ENCODE results near the gene TNFSF18. TPM values are rescaled to one million over a fixed set of nuclear protein-coding genes. Genes with fewer than 3 reads are reported as not detected.

The TNFSF18 gene
- total RNA-seq, 1 donor, result 0.09 TPM

DNA sequence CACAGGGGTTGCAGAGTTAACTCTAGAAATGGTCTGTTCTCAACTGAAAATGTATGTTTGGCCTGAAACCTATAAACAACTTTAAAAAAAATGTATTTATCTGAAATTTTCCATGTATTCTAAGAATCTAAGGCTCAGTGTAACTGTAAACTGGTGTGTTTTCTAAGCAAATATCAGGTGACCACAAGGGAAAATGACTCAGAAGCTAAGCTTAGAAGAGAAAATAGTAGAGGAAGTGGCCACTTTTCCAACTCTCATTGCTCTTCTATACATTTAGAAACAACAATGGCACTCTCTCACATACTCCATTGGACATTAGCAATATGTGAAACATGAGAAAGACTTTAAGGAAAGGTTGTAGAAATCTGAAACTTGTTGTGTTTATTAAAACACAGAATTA, 7.5 kb downstream of the TNFSF18 start:
- no peak overlapping the region for H3K4me3 ChIP-seq (ENCODE audit: low read depth, low read length)
- DNase-seq (ENCODE audit: low read depth), result peak; percentile 17
- TF ChIP-seq, protein P1, sequence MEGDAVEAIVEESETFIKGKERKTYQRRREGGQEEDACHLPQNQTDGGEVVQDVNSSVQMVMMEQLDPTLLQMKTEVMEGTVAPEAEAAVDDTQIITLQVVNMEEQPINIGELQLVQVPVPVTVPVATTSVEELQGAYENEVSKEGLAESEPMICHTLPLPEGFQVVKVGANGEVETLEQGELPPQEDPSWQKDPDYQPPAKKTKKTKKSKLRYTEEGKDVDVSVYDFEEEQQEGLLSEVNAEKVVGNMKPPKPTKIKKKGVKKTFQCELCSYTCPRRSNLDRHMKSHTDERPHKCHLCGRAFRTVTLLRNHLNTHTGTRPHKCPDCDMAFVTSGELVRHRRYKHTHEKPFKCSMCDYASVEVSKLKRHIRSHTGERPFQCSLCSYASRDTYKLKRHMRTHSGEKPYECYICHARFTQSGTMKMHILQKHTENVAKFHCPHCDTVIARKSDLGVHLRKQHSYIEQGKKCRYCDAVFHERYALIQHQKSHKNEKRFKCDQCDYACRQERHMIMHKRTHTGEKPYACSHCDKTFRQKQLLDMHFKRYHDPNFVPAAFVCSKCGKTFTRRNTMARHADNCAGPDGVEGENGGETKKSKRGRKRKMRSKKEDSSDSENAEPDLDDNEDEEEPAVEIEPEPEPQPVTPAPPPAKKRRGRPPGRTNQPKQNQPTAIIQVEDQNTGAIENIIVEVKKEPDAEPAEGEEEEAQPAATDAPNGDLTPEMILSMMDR (IDR thresholded peaks at IDR 0.05; ENCODE audit: insufficient read depth, low read length), result no peak

DNA sequence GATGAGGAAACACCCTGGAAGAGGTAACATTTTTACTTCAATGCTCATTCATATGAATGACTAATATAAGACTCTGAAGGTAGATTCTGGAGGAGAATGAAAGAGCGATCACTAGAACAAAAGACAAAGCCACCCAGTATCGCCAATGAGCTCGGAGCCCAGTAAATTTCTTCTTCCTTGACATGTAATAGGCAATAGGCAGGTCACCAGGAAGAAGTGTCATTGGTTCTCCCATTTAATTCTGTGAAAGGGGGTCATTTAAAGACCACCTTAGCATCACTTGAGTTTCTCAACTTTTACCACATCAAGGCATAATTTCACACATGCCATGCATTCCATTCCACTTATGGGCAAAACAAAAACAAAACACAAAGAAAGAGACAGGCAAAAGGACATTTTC, 7.9 kb downstream of the TNFSF18 start:
- H3K4me3 ChIP-seq (ENCODE audit: low read depth, low read length), result no peak overlapping the region
- TF ChIP-seq, protein P1 (IDR thresholded peaks at IDR 0.05; ENCODE audit: insufficient read depth, low read length), result no peak
- DNase-seq (ENCODE audit: low read depth), result no peak

DNA sequence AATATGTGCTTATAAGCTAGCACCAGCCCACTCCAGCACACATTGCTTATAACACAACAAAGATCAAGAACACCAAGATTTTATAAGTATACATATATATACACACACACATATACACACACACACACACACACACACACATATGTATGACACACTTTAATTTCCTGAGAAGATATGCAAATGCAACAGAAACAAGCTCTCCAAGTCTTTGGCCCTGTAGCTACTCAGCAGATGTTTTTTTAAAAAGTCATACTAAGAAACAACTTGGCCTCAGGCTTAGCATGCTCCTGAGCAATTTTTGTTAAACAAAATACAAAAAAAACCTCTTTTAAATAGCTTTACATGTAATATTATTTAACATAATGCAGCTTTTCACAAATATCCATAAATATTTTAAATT, 11.1 kb downstream of the TNFSF18 start:
- TF ChIP-seq, protein P1 (IDR thresholded peaks at IDR 0.05; ENCODE audit: insufficient read depth, low read length), result no peak
- H3K4me3 ChIP-seq (ENCODE audit: low read depth, low read length), result no peak overlapping the region
- peak; percentile 19 for DNase-seq (ENCODE audit: low read depth)

DNA sequence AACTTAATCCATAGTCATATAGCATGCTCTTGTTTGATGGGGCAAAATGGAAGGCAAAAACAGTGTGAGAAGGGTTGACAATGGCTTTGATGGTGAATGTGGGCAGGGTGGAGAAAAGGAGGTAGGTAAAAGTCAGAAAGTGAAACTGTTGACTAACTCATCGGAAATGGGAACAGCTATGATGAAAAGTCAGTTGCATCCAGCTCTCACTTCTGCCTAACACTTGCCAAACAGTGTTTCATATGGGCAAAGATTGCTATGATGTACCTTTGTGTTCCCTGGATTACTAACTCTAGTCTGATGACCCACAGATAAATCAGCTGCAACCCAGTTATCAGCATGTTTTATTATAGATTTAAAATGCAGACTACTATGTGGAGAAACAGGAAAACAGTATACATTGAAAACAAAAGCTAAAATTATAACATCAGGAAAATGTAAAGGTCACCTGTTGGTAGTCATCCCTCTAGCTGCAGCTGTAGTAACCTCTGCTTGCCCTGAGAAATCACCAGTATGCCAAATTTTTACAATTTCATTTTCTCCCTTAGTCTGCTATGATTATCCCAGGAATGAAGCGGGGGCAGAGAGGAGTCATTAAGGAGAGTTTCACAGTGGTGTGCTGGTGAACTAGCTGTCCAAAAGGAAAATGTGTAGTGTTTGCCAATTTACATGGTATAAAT, 11.7 kb downstream of the TNFSF18 start:
- TF ChIP-seq, protein P1 (IDR thresholded peaks at IDR 0.05; ENCODE audit: insufficient read depth, low read length), result no peak
- no peak overlapping the region for H3K4me3 ChIP-seq (ENCODE audit: low read depth, low read length)
- no peak for DNase-seq (ENCODE audit: low read depth)

DNA sequence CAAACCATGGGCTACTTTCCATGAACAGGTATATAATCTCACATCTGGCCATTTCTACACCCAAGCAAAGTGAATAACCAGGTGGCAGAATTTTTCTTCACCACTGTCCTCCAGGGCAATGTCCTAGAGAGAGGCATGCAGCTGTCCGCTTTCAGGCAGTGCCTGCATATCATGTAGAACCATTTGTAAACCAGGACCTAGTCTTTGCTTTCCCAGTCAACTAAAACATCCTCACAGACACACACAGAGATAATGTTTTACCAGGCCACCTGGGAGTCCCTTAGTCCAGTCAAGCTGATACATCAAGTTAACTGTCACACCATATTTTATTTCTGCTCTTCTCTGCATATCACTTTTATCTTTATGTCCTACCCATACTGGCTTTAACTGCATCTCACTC, 26.2 kb downstream of the TNFSF18 start:
- H3K4me3 ChIP-seq (ENCODE audit: low read depth, low read length), result no peak overlapping the region
- DNase-seq (ENCODE audit: low read depth), result no peak
- TF ChIP-seq, protein P1 (IDR thresholded peaks at IDR 0.05; ENCODE audit: insufficient read depth, low read length), result no peak

DNA sequence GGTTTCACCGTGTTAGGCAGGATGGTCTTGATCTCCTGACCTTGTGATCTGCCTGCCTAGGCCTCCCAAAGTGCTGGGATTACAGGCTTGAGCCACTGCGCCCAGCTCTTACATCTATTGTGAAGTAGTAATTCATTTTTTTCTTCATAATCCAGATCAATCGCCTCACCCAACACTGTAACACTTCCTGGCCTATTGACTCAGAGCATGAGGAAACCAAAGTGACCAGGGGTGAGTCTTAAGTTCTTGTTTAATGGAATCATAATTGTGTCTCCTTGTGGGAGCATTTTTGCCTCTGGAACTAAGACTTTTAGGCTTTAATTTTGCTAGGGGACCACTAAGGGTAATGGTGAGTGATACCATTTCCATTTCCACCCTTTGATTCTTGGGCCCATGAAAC, 27.4 kb downstream of the TNFSF18 start:
- TF ChIP-seq, protein P1 (IDR thresholded peaks at IDR 0.05; ENCODE audit: insufficient read depth, low read length), result no peak
- DNase-seq (ENCODE audit: low read depth), result no peak
- H3K4me3 ChIP-seq (ENCODE audit: low read depth, low read length), result no peak overlapping the region
